T47D (cell line): ENCODE measurements around the gene WDR18.

Experiments used
- DNase-seq, 2 experiments: peaks; one replicate each; pipeline versions ENCODE4 v3.0.0 to v3.0.0-alpha.2; 2011 to 2012; ENCODE audit warnings: low read depth in 1 of 2, low spot score in 1 of 2
- JUND ChIP-seq: IDR thresholded peaks from 2 replicates; pipeline ENCODE4 v1.6.1; 2012; ENCODE audit warnings: low read depth
- in situ Hi-C: cut with HindIII; loops from 2 replicates; pipeline ENCODE4 v1.10.0; 2016; ENCODE audit warnings: low sequenced_read_pairs, low pct_unique_long_range_greater_than_20kb

WDR18 gene

GRCh38 chr19:1038978-1039645, 55.0 kb downstream of the WDR18 start:
- TF ChIP-seq JUND = no peak
- in situ Hi-C loops = no loop called here
- no peak for DNase-seq

GRCh38 chr19:1039646-1040475, 55.7 kb downstream of the WDR18 start, which contains the start of gene ABCA7:
TSS of gene ABCA7 (plus strand) at chr19:1040107. CDS start at chr19:1041362, 1,255 bp downstream.
- no peak for TF ChIP-seq JUND
- in situ Hi-C loops = no loop called here
- peak; percentile 76 to 97 for DNase-seq

- no peak for TF ChIP-seq JUND
- in situ Hi-C loops = no loop called here
- DNase-seq = peak; percentile 95 to 98
Observed at GRCh38 chr19:1040476-1041271, 56.5 kb downstream of the WDR18 start.

DNA sequence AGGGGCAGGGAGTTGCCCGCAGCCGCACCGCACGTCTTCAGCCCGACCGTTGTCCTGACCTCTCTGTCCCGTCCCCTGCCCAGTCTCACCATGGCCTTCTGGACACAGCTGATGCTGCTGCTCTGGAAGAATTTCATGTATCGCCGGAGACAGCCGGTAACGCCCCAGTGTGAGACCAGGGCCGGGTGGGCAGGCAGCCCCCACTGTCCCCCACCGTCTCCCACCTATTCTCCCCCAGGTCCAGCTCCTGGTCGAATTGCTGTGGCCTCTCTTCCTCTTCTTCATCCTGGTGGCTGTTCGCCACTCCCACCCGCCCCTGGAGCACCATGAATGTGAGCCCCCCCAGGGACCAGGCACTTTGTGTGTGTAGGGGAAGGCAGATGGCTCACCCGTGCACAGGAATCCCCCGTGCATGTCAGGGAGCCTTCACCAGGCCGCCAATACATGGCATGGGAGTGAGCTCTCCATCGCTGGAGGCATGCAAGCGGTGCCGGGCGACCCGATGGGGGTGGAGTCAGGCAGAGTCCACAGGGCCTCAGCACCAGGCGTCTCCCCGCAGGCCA, 57.2 kb downstream of the WDR18 start:
- TF ChIP-seq JUND = no peak
- in situ Hi-C loops = no loop called here
- DNase-seq = no peak

- in situ Hi-C loops = no loop called here
- no peak for DNase-seq
- no peak for TF ChIP-seq JUND
Observed at GRCh38 chr19:1041835-1042685, 57.9 kb downstream of the WDR18 start.

- no peak for TF ChIP-seq JUND
- DNase-seq = no peak
- in situ Hi-C loops = no loop called here
Observed at GRCh38 chr19:1042689-1043511, 58.8 kb downstream of the WDR18 start.
